ENCODE measurements around the gene CSF3R. TPM values are rescaled to one million over a fixed set of nuclear protein-coding genes. Genes with fewer than 3 reads are reported as not detected.

Gene CSF3R
- total RNA-seq, 4 donors from 2014 or later = 5.9 to 32.5 (median 7.4) TPM

DNA sequence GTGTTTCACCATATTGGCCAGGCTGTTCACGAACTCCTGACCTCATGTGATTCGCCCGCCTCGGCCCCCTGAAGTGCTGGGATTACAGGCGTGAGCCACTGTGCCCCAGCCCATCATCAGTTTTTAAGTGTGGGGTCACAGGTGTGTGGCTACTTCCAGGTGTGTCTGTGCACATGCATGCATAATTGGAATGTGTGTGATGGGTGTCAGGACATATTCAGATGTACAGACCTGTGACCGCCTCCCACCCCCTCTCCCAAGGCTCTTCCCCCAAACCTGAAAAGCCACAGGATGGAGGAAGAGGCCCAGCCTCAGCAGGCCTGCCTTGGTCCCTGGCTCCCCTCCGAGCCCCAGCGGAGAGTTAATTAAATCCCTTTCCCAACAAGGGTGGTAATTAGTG, 37.3 kb upstream of the CSF3R start:
- no peak for TF ChIP-seq POLR2A (IDR thresholded peaks at IDR 0.05; ENCODE audit: low read depth)
- H3K36me3 ChIP-seq = no peaks in the 10 kb centered on the region
- H3K27me3 ChIP-seq = peaks cover 0 to 16% (median 0%) of the 10 kb centered on the region in 4 donors
- intact Hi-C loops (cut with DNase I) = no loop called here
- WGBS = 79% methylated on average over 8 of the region's 8 CpGs
- H3K27ac ChIP-seq (replicated peaks in 1 of 4) = no peak overlapping the region
- no peak for DNase-seq (ENCODE audit: extremely low spot score)
- H3K4me1 ChIP-seq = no peaks in the 10 kb centered on the region
- no peak overlapping the region for H3K4me3 ChIP-seq
- no peaks in the 10 kb centered on the region for H3K9me3 ChIP-seq

DNA sequence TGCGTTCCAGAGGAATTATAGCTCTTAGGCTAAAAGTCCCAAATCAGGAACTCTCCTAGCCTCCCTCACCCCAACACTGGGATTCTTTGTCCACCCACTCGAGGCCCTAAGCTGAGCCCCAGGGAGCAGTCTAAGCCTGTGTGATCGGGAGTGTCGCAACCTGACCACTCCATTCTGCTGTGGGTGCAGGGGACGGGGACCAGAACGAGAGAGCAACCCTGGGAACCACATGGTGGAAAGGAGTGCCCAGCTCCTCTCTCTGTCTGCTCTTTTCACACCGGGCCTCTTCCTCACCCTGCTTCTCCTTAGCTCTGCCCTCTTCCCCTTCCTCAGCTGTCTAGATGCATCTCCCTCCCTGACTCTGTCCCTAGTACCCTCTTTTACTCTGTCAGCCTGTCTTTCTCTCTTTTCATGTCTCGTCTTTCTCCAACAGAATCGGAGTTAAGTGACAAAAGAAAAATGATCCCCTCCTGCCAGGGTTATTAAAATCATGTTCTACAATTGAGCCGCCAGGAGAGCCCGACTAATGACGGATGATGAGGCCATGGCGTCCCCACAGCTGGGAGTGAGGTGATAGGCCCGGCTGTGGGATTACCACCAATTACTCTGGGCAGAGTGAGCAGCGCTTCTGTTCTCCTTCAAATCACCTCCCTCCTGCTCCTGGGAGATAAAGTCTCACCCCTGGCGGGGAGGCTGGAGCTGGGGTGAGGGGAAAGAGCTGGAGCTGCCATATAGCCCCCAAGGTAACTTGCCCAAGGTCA, 34.5 kb upstream of the CSF3R start:
- Histone ChIP-seq H3K36me3 (no peaks in the 10 kb centered on the region), H3K4me1 (no peaks in the 10 kb centered on the region), H3K9me3 (no peaks in the 10 kb centered on the region), H3K27ac (replicated peaks in 1 of 4) (no peak overlapping the region), H3K4me3 (no peak overlapping the region), H3K27me3 (peaks cover 0 to 30% (median 0%) of the 10 kb centered on the region in 4 donors)
- TF ChIP-seq, protein P1, sequence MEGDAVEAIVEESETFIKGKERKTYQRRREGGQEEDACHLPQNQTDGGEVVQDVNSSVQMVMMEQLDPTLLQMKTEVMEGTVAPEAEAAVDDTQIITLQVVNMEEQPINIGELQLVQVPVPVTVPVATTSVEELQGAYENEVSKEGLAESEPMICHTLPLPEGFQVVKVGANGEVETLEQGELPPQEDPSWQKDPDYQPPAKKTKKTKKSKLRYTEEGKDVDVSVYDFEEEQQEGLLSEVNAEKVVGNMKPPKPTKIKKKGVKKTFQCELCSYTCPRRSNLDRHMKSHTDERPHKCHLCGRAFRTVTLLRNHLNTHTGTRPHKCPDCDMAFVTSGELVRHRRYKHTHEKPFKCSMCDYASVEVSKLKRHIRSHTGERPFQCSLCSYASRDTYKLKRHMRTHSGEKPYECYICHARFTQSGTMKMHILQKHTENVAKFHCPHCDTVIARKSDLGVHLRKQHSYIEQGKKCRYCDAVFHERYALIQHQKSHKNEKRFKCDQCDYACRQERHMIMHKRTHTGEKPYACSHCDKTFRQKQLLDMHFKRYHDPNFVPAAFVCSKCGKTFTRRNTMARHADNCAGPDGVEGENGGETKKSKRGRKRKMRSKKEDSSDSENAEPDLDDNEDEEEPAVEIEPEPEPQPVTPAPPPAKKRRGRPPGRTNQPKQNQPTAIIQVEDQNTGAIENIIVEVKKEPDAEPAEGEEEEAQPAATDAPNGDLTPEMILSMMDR (IDR thresholded peaks at IDR 0.05) = no peak
- TF ChIP-seq EP300 (IDR thresholded peaks at IDR 0.05) (no peak), POLR2A (IDR thresholded peaks at IDR 0.05; ENCODE audit: low read depth) (no peak), POLR2AphosphoS5 (IDR thresholded peaks at IDR 0.05) (no peak)
- WGBS = 70% methylated on average over 15 of the region's 16 CpGs
- intact Hi-C loops (cut with DNase I) = loop anchor here (5.0 kb wide), 1 partner anchor 915 kb away; no protein-coding TSS in a partner anchor
- no peak for DNase-seq (ENCODE audit: extremely low spot score)

DNA sequence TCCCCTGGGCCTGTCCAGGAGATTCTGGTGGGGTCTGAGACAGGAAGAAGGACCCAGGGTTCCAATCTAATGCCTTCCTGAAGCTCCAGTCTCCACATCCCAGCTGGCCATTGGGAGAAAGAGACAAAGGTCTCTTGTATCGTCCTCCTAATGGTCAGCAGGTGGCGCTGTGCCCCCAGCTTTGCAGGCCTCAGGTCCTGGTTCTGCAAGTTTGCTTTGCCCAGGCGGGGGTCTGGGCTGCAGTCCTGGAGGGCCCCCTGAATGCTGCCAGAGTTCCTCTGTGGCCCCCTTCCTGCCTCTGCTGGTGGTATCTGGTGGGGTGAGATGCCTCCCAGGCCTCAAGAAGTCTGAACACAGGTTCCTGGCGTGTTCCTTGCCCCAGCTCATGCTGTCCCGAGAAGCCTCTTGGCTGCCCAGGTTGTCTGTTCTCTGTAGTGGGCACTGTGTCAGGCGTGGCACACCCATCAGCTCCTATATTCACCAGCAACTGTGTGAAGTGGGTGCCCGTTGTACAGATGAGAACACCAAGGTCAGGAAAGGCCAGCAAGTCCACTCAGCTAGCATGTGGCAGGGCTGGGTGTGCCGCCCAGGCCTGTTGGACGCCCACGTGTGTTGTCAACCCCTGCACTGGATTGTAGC, 33.8 kb upstream of the CSF3R start:
- Histone ChIP-seq H3K4me3 (no peak overlapping the region), H3K4me1 (no peaks in the 10 kb centered on the region), H3K27ac (replicated peaks in 1 of 4) (no peak overlapping the region), H3K9me3 (no peaks in the 10 kb centered on the region), H3K27me3 (peaks cover 0 to 30% (median 0%) of the 10 kb centered on the region in 4 donors), H3K36me3 (no peaks in the 10 kb centered on the region)
- no peak for DNase-seq (ENCODE audit: extremely low spot score)
- intact Hi-C loops (cut with DNase I) = loop anchor here (5.0 kb wide), 1 partner anchor 916 kb away; no protein-coding TSS in a partner anchor
- TF ChIP-seq EP300 (IDR thresholded peaks at IDR 0.05) (no peak), POLR2A (IDR thresholded peaks at IDR 0.05; ENCODE audit: low read depth) (no peak)
- TF ChIP-seq, protein P1 (IDR thresholded peaks at IDR 0.05) = peak; percentile 30 to 53 (median 42)
- WGBS = 80% methylated on average over 2 of the region's 10 CpGs

DNA sequence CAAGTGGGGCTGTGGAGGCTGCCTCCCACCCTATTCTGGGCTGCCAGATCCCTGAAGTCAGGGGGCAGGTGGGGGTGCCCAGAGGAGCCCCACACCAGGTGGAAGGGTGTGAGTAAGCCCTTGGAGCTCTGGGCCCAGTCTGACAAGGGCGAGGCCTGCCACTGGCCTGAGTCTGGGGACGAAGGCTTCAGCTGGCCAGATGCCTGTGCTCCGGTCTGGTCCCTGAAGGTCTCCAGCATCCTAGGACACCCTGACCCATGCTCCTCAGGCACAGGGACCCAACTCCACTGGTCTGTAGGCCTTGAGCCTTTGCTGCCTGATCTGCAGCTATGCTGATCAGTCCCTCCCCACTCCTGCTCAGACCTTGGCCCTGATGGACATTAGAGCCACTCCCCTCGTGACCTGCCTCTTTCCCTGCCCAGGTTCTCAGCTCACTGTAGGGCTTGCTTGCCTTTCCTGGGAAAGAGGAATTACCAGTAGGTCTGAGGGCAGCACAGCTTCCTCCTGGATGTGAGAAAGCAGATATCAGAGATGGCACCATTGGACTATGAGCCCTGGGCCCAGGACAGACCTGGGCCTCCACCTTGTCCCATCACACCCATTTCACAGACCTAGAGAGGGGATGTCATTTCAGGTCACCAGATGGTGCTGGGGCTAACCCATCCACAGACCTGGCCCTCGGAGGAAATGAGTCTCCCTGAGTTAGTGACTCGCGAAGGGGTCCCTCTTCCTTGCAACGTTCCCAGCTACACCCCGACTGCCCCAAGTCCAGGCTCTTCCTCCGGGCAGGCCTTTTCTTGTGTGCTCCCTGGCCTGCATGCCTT, 32.8 kb upstream of the CSF3R start:
- Histone ChIP-seq H3K4me3 (no peak overlapping the region), H3K27me3 (peaks cover 0 to 36% (median 0%) of the 10 kb centered on the region in 4 donors), H3K4me1 (no peaks in the 10 kb centered on the region), H3K36me3 (no peaks in the 10 kb centered on the region), H3K9me3 (no peaks in the 10 kb centered on the region), H3K27ac (replicated peaks in 1 of 4) (no peak overlapping the region)
- no peak for DNase-seq (ENCODE audit: extremely low spot score)
- TF ChIP-seq EP300 (IDR thresholded peaks at IDR 0.05) = no peak
- TF ChIP-seq POLR2A (IDR thresholded peaks at IDR 0.05; ENCODE audit: low read depth) = no peak
- TF ChIP-seq, protein P1 (IDR thresholded peaks at IDR 0.05) = no peak
- TF ChIP-seq POLR2AphosphoS5 (IDR thresholded peaks at IDR 0.05) = no peak
- intact Hi-C loops (cut with DNase I) = loop anchor here (5.0 kb wide), 1 partner anchor 917 kb away; no protein-coding TSS in a partner anchor
- 91% methylated on average over 7 of the region's 10 CpGs for WGBS

DNA sequence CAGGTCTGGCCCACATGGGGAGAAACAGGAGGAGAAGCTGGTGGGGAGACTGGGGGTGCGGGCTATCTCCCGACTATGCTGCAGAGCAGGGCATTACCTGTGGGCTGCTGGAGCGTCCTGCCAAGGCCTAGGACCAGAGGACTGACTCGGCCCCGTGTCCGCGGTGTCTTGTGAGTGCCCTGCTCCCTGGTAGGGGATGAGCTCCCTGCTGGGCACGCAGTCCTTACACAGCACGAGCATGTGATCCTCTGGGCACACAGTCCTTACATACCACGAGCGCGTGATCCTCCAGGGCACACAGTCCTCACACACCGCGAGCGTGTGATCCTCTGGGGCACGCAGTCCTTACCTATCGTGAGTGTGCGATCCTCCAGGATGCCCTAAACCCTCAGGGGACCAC, 31.8 kb upstream of the CSF3R start:
- no peaks in the 10 kb centered on the region for H3K4me1 ChIP-seq
- intact Hi-C loops (cut with DNase I) = no loop called here
- TF ChIP-seq EP300 (IDR thresholded peaks at IDR 0.05) (no peak), POLR2AphosphoS5 (IDR thresholded peaks at IDR 0.05) (no peak), POLR2A (IDR thresholded peaks at IDR 0.05; ENCODE audit: low read depth) (no peak)
- TF ChIP-seq, protein P1 (IDR thresholded peaks at IDR 0.05) = no peak
- no peak for DNase-seq (ENCODE audit: extremely low spot score)
- H3K27ac ChIP-seq (replicated peaks in 1 of 4) = no peak overlapping the region
- H3K27me3 ChIP-seq = peaks cover 0 to 47% (median 0%) of the 10 kb centered on the region in 4 donors
- H3K36me3 ChIP-seq = no peaks in the 10 kb centered on the region
- H3K4me3 ChIP-seq = no peak overlapping the region
- whole genome bisulfite sequencing = 90% methylated on average over 16 of the region's 18 CpGs
- no peaks in the 10 kb centered on the region for H3K9me3 ChIP-seq
